Measurements from ENCODE around the gene TAS2R19.

The TAS2R19 gene

GRCh38 chr12:10994307-10994706 is 28.1 kb downstream of the TAS2R19 start:
- H3K27me3 ChIP-seq (ENCODE audit: control insufficient read depth, insufficient read depth, low read length) = no peaks in the 10 kb centered on the region
- no peaks in the 10 kb centered on the region for H3K4me1 ChIP-seq (ENCODE audit: control insufficient read depth, insufficient read depth, low read length)
- no peak overlapping the region for H3K4me3 ChIP-seq (ENCODE audit: low read depth, low read length)
- no peaks in the 10 kb centered on the region; the same call in 1 of the 2 replicates for H3K36me3 ChIP-seq (ENCODE audit: control insufficient read depth, insufficient read depth, low read length)
- H3K27ac ChIP-seq (ENCODE audit: low read depth, low read length) = no peak overlapping the region
- no peak overlapping the region for H3K9ac ChIP-seq (ENCODE audit: low read depth, low read length)
- no peaks in the 10 kb centered on the region for H3K9me3 ChIP-seq (ENCODE audit: control insufficient read depth, insufficient read depth, low read length)

- no peaks in the 10 kb centered on the region for H3K9me3 ChIP-seq (ENCODE audit: control insufficient read depth, insufficient read depth, low read length)
- no peak overlapping the region for H3K9ac ChIP-seq (ENCODE audit: low read depth, low read length)
- no peak overlapping the region for H3K27ac ChIP-seq (ENCODE audit: low read depth, low read length)
- no peaks in the 10 kb centered on the region for H3K27me3 ChIP-seq (ENCODE audit: control insufficient read depth, insufficient read depth, low read length)
- no peak overlapping the region for H3K4me3 ChIP-seq (ENCODE audit: low read depth, low read length)
- H3K4me1 ChIP-seq (ENCODE audit: control insufficient read depth, insufficient read depth, low read length) = no peaks in the 10 kb centered on the region
- H3K36me3 ChIP-seq (ENCODE audit: control insufficient read depth, insufficient read depth, low read length) = no peaks in the 10 kb centered on the region; the same call in 1 of the 2 replicates
These were observed 33.3 kb downstream of the TAS2R19 start for GRCh38 chr12:10989107-10989506.

GRCh38 chr12:10986812-10987211 is 35.6 kb downstream of the TAS2R19 start, which contains the start of gene TAS2R50:
Gene TAS2R50 (minus strand): TSS chr12:10986912. CDS start chr12:10986860, 52 bp downstream.
- H3K36me3 ChIP-seq (ENCODE audit: control insufficient read depth, insufficient read depth, low read length) = no peaks in the 10 kb centered on the region
- no peaks in the 10 kb centered on the region for H3K4me1 ChIP-seq (ENCODE audit: control insufficient read depth, insufficient read depth, low read length)
- H3K27me3 ChIP-seq (ENCODE audit: control insufficient read depth, insufficient read depth, low read length) = no peaks in the 10 kb centered on the region
- no peaks in the 10 kb centered on the region for H3K9me3 ChIP-seq (ENCODE audit: control insufficient read depth, insufficient read depth, low read length)
- no peak within 1 kb of the TSS for H3K27ac ChIP-seq (ENCODE audit: low read depth, low read length)
- no peak within 1 kb of the TSS for H3K9ac ChIP-seq (ENCODE audit: low read depth, low read length)
- no peak within 1 kb of the TSS for H3K4me3 ChIP-seq (ENCODE audit: low read depth, low read length)

- Histone ChIP-seq H3K27me3 (ENCODE audit: control insufficient read depth, insufficient read depth, low read length) (no peaks in the 10 kb centered on the region), H3K36me3 (ENCODE audit: control insufficient read depth, insufficient read depth, low read length) (no peaks in the 10 kb centered on the region), H3K9me3 (ENCODE audit: control insufficient read depth, insufficient read depth, low read length) (no peaks in the 10 kb centered on the region), H3K27ac (ENCODE audit: low read depth, low read length) (no peak overlapping the region), H3K9ac (ENCODE audit: low read depth, low read length) (no peak overlapping the region), H3K4me3 (ENCODE audit: low read depth, low read length) (no peak overlapping the region), H3K4me1 (ENCODE audit: control insufficient read depth, insufficient read depth, low read length) (peaks cover 4% of the 10 kb centered on the region; the same call in 1 of the 2 replicates)
These were observed 40.2 kb downstream of the TAS2R19 start for GRCh38 chr12:10982244-10982643.

GRCh38 chr12:10974965-10975364 is 47.5 kb downstream of the TAS2R19 start:
- H3K27ac ChIP-seq (ENCODE audit: low read depth, low read length) = peak overlapping the region; percentile 13
- no peaks in the 10 kb centered on the region for H3K36me3 ChIP-seq (ENCODE audit: control insufficient read depth, insufficient read depth, low read length)
- peak overlapping the region; percentile 9; the same call in 1 of the 2 replicates for H3K4me3 ChIP-seq (ENCODE audit: low read depth, low read length)
- H3K9me3 ChIP-seq (ENCODE audit: control insufficient read depth, insufficient read depth, low read length) = no peaks in the 10 kb centered on the region
- H3K27me3 ChIP-seq (ENCODE audit: control insufficient read depth, insufficient read depth, low read length) = no peaks in the 10 kb centered on the region
- H3K4me1 ChIP-seq (ENCODE audit: control insufficient read depth, insufficient read depth, low read length) = peaks cover 32% of the 10 kb centered on the region
- H3K9ac ChIP-seq (ENCODE audit: low read depth, low read length) = no peak overlapping the region

Measured in HUES48 (cell line).